ENCODE data around the gene COL4A1.

COL4A1 gene

DNA sequence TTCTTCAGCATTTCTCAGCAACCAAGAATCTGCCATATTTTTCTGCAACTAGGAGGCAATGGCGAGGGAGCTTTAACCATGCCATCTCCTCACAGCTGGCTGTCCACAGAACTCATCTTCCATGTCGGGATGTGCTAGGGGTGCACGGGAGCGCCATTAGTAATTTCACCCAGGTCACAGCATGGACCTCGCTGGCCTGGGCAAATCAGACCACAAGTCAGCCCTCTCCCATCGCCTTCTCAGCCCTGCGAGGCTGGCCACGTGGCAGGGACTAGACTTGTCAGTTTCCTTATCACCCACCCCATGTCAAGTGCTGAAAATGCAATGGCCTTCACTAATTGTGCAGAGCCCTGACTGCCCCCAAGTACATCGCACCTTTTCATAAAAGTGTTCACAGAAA, 15.7 kb downstream of the COL4A1 start:
- TF ChIP-seq, protein P1, sequence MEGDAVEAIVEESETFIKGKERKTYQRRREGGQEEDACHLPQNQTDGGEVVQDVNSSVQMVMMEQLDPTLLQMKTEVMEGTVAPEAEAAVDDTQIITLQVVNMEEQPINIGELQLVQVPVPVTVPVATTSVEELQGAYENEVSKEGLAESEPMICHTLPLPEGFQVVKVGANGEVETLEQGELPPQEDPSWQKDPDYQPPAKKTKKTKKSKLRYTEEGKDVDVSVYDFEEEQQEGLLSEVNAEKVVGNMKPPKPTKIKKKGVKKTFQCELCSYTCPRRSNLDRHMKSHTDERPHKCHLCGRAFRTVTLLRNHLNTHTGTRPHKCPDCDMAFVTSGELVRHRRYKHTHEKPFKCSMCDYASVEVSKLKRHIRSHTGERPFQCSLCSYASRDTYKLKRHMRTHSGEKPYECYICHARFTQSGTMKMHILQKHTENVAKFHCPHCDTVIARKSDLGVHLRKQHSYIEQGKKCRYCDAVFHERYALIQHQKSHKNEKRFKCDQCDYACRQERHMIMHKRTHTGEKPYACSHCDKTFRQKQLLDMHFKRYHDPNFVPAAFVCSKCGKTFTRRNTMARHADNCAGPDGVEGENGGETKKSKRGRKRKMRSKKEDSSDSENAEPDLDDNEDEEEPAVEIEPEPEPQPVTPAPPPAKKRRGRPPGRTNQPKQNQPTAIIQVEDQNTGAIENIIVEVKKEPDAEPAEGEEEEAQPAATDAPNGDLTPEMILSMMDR (IDR thresholded peaks at IDR 0.05; ENCODE audit: low read depth, low read length) = no peak
- no peak for DNase-seq (ENCODE audit: extremely low read depth, low read depth)

DNA sequence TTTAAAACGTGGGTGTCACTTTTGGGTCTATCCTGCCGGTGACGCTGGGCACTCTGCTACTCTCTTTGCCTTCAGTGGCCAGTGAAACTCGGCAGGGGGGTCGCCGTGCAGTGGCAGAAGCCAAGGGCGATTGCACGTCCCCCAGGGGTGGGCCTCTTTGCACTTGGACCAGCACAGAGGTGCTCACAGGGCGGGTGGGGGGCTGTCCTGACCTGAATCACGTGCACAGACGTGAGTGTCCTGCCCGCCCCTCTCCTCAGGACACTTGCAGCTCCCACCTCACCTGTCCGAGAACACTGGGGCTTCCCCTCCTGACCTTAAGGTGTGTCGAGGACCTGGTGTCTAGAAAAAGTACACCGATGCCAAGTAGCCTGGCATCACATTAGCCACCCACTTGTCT, 16.1 kb downstream of the COL4A1 start:
- TF ChIP-seq, protein P1 (IDR thresholded peaks at IDR 0.05; ENCODE audit: low read depth, low read length) = no peak
- DNase-seq (ENCODE audit: extremely low read depth, low read depth) = no peak

DNA sequence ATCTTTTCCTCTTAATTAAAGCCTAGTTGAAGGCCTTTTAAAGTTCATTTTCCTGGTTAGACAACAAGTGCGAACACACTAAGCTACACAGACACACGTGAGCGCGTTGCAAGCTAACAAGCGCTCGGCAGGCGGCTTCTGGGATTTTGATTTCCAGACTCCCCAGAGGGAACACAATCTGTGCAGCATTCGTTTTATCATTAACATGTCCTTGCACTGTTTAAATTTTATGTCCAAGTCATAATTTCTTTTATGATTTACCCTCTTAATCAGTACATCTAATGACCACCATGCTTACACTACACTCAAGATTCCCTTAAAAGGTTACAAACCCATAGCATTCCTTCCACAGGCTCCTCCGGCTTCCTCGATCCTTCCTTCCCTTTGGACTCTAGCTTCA, 16.8 kb downstream of the COL4A1 start:
- no peak for DNase-seq (ENCODE audit: extremely low read depth, low read depth)
- TF ChIP-seq, protein P1 (IDR thresholded peaks at IDR 0.05; ENCODE audit: low read depth, low read length) = no peak

DNA sequence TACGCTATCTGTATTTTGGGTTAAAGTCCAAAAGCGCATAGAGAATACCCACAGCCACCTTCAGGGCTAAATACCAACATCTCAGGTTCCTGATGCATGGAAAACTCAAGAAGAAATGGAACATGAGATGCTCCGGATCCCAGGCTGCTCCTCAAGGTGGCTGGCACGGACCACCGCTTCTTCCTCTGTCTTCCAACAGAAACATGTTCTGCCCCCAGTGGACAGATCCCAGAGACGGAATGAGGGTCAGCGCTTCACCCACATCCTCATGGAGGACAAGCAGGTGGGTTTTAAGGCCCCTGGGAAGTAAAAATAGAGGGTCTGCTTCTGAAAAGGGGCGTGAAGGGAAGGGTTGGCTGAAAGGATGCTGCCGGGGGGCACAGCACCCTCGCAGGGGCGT, 17.3 kb downstream of the COL4A1 start:
- DNase-seq (ENCODE audit: extremely low read depth, low read depth) = no peak

DNA sequence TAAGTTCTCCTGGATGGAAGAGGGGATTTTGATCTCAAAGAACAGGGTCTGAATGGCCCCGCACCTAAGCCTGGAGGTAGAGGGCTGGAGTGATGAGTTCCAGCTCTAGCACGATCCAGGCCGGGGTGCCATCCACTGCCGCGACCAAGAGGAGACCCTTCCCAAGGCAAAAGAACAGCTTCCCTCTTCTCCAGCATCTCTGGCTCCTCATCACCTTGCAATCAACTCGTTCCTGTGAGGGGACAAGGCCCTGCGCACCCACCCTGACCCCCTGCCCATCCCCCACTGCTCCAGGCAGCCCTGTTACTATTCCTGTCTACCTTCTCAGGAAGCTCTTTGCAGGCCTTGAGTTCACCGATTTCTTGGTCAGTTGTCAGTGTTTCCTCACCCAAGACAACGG, 17.8 kb downstream of the COL4A1 start:
- TF ChIP-seq, protein P1 (IDR thresholded peaks at IDR 0.05; ENCODE audit: low read depth, low read length) = no peak
- no peak for DNase-seq (ENCODE audit: extremely low read depth, low read depth)

More for the DNA sequence above, 17.3 kb downstream of the COL4A1 start:
- TF ChIP-seq, protein P1 (IDR thresholded peaks at IDR 0.05; ENCODE audit: low read depth, low read length) = no peak

DNA sequence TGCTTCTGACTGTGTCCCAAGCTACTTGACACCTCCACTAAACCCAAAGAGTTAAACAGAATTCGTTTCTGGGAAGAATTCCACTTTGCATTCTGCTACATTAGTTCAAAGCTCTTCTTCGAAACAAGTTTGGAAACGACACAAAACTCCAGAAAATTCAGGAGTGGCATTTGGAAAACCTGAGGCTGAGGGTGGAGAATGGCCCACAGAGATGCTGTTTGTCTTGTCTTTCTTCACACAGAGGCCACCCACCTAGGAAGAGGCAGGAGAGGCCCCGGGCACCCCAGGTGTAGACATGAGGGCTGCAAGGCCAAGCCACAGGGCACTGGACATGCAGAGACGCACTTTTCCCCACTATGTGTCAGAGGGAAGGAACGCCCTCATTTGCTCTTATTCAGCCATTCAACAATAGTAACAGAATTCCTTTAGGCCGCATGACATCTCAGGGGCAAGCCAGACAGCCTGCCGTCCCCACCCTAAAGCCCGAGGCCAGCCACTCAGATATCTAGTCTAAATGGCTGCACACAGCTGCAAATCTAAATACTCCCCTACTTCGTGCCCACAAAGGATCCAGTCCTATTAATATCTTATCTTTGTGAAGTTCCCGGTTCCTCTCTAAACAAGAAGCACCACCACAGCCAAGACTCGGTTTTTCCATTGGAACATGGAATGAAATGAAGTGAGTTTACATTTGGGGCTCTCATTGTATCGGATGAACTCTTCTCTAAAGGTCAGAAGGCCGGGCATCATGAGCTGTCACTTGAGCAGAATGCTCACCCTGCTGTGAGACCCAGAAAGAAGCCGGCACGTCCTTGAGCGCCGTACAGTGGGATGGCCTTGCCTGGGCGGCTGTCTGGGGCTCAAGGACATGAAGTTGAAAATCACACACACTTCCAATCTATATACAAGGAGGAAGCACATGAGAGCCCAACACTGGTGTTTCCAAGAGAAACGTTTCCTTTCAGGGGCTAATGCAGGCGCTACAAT, 19.8 kb downstream of the COL4A1 start:
- TF ChIP-seq, protein P1 (IDR thresholded peaks at IDR 0.05; ENCODE audit: low read depth, low read length) = no peak
- no peak for DNase-seq (ENCODE audit: extremely low read depth, low read depth)
